CD1c-positive myeloid dendritic cell (primary cell): Measurements from ENCODE around the gene FCMR.

Experiments
- DNase-seq: peaks from one replicate; pipeline ENCODE4 v3.0.0-alpha.2; 2016; ENCODE audit errors: extremely low spot score

Gene FCMR

DNA sequence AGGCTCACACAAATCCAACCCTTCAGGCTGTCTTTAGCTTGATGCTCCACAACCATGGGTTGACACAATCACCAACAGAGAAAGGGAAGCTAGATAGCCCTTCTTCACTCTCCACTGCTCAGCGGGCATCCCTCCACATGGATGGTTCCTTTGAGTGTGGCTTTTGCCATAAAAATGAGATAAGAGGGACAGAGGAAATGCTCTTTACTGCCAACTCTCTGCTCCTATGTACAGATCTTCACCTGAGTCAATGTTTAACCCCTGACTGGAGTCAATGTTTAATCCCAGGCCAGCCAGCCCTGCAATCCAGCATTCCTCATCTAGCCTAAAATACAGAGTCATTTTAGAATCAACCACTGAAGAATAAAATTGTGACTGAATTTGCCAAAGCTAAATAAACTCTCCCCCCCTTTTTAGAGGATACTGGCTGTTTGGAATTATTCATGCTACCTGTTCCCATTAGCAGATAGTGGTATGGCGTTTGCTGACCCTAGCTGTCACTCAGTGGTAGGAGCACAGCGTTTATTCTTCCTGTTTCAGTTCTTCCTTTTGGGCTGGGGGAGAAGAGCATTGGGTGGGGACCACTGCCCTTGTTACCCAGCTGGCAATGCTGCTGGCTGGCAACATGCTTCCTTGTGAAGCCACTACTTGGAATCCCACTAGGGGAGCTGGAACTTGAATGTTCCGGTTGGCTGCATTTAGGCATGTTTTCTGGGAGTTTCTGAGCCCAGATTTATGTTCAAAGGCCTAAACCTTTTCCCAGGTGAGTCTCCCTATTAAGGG, 29.8 kb upstream of the FCMR start:
- DNase-seq, result no peak

GRCh38 chr1:206949641-206950040, 27.9 kb upstream of the FCMR start:
- DNase-seq, result no peak

DNA sequence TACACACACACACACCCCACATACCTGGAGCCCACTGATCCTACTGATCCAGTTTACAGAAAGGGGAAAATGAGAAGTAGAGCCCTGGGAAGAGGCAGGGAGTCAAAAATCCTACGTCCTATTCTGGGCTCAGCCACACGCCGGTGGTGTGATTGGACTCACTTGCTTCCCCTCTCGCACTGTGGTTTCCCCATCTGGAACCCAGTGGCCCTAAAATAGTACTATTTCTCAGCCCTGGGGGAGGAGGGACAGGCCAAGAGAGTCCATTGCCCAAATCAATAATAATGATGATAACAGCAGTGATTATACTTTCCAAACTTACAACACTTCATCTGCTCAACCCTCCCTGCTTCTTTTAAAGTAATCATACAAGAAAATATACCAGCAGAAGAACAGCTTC, 27.5 kb upstream of the FCMR start:
- peak; percentile 61 for DNase-seq

GRCh38 chr1:206947255-206947654, 25.5 kb upstream of the FCMR start:
- no peak for DNase-seq

GRCh38 chr1:206946261-206946660, 24.5 kb upstream of the FCMR start, which contains the start of gene PIGR:
Gene PIGR (minus strand): TSS chr1:206946466. CDS start chr1:206940531, 5,935 bp downstream.
- DNase-seq, result no peak

GRCh38 chr1:206945779-206946178, 24.0 kb upstream of the FCMR start:
- no peak for DNase-seq

DNA sequence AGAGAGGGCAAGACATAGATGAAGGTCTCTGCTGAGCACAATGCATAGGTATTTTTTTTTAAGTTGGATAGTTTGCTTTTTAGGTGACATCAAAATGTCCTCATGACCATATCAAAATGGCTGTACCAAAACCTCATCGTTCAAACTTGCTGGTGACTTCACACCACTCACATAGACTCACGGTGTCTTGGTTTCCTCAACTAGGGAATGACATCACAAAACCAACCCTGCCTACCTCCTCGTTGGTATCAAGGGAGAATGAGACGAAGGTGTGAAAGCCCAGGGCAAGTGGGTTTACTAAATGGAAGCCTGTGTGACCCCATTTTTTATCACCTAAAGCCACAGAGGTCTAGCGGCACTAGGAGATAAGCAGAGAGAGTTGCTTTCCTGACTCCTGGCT, 23.0 kb upstream of the FCMR start:
- DNase-seq, result no peak

DNA sequence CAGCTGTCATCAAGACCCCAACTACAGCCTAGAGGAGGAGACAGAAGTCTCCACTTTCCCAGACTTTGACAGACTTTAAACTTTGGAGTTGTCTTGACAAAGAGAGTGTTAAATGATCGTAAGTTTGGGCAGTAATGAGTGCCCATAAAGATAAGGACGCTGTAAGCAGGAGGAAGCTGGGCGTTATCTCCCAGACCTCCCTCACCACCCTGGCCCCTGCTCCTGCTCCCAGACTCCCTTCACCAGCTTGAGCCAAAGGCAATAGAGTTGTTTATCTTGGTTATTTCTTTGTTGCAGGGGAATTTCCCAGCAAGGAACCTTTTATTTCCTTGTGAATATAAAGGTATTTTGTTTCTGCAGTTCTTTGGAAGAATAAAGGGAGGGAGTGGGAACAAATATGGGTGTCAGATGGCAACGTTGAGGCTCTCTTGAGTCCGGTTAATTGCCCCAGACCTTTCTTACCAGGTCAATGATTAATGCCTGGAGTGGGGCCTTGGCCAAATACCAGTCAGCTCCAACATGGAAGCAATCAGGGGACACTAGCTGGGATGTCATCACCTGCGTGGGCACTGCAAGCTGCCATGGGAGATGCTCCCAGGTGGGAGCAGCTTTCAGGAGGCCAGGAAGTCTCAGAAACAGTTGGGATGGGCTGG, 20.2 kb upstream of the FCMR start:
- DNase-seq, result no peak

DNA sequence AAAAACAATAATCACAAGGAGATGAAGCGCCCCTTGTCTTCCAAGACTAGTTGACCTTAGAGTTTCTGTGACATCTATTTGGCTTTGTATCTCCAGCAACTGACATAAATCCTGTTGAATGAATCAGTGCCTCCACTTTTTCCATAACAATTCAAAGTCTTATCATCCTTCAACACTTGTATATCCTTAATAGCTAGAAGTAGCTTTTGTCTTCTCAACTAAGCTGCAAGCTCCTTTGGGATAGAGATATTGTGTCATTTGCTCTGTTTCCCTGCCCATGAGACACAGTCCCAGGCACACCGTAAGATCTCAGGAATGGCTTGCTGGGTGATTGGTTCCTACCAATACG, 18.8 kb upstream of the FCMR start:
- DNase-seq, result no peak

GRCh38 chr1:206939841-206940587, 18.3 kb upstream of the FCMR start:
- DNase-seq, result no peak

DNA sequence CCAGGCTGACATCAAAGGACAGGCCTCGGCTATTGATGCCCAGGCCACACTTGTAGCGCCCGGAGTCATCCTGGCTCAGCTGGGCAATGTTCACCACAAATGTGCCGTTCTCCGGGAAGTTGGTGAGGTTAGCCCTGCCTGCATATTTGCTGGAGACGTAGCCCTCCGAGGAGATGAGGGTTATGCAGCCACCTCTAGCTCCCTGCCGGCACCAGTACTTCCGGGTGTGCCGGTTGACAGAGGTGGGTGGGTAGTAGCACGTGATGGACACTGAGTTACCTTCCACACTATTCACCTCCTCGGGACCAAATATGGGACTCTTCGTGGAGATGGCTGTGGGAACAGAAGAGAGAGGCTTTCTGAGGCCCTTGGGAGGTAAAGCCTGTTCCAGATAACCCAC, 17.4 kb upstream of the FCMR start:
- DNase-seq, result no peak

GRCh38 chr1:206937425-206937824, 15.7 kb upstream of the FCMR start:
- DNase-seq, result peak; percentile 41

DNA sequence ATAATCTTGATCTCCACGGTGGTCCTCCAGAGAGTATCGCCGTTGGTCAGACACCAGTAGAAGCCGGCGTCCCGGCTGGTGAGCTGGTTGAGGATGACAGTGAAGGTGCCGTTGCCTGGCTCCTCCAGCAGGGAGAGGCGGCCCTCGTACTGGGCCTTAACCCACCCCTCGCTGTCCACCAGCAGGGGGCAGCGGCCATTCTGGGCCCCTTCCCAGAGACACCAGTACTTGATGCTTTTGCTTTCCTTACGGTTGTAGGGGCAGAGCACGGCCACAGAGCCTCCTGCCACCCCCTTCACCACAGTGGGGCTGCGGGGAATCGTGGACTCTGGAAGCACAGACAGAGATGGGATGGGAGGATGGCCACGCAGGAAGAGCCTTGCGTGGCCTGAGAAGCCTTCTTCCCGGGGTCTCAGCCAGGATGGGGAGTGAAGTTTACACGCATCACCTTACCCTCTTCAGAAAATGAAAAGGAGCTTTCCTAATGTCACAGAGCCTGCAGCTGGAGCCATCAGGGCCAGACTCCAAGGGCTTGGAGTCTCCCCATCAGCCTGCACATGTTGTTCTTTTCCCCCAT, 13.8 kb upstream of the FCMR start:
- DNase-seq, result peak; percentile 61

- DNase-seq, result peak; percentile 68
Measured at GRCh38 chr1:206933333-206933945, 11.7 kb upstream of the FCMR start.

GRCh38 chr1:206932177-206932576, 10.4 kb upstream of the FCMR start:
- peak; percentile 75 for DNase-seq

DNA sequence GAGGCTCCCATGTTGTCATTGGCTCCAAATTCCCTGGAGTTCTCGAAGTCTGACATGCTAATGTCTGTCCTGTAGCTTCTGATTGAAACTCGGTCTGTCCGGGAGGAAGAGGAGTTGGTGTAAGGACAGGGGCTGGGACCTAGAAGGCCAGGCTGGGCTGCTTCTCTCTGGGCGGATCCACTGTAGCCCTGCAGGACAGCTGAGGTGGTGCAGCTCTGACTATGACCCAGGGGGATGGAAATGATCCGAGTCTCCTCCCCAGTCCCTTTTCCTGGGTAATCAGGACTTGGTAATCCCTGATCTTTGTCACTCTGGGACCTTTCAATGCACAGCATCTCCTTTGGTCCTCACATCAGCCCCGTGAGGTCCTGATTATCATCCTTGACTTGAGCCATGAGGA, 10.0 kb upstream of the FCMR start:
- no peak for DNase-seq

DNA sequence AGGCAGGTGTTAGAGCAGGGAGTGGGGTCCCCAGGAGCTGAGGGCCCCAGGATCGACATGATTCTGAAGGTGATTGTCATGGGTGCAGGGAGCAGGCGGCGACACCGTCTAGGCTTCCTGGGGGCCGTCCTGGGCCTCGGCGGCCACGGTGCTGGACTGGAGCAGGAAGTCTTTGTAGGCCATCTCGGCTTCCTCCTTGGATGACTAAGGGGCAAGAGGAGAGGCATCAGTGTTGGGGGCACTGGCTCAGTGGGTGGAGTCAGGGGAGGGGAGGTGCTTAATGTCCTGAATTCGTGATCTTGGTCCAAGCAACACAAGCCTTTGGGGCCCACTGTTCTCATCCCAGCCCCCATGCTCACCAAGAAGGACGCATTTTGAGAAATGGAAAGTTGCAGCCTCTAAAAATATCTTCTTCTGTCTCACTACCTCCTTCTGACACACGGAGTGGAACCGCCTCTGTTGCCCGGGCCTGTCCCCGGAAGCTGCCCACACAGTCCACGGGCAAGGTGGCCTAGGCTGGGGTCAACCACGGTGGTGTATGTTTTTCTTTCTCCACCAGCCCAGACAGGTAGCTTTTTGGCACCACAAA, 8.6 kb upstream of the FCMR start:
- peak; percentile 63 for DNase-seq

DNA sequence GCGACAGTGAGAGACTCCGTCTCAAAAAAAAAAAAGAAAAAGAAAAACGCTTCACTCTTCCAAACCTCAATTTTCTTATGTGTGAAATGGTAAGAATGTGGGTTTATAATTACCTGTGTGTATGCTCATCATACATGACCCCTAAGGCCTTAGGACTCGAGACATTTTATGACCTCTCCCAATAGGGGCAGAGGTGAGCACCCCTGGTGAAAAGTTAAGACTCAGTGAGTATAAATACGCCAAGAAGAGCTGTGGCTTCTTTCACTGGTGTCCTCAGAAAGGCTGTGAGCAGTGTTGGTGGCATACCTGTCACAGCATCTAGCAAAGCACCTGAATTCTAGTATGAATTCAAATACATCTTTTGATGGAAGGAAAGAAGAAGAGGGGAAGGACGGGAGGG, 7.8 kb upstream of the FCMR start:
- no peak for DNase-seq

GRCh38 chr1:206926286-206926685, 4.5 kb upstream of the FCMR start:
- DNase-seq, result no peak

DNA sequence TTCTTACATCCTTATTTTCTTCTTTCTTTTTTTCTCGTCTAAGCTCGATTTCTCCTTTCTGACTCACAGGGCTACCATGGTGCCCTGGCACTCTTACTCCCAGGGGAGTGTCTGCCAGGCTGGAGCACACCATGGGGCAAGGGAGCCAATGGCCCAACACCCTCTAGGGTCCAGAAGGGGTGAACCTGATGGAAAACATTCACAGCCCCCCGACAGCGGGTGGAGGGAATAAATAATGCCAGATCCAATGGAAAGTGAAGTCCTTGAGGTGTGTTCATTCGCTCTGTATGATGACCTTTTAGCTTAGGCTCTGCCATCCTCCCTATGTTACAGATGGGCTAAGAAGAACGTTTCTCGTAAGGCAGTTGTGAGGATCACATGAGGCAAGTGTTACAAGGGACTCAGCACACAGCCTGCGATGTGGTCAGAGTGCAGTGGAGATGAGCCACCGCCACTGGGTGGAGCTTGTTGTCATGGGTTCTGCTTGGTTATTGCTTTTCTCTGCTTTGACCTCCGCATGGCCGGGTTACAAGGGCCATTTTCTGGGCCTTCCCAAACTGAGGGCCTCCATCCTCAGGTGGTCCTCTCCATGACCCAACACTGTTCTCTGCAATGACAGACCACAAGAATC, 3.5 kb upstream of the FCMR start:
- peak; percentile 83 for DNase-seq

DNA sequence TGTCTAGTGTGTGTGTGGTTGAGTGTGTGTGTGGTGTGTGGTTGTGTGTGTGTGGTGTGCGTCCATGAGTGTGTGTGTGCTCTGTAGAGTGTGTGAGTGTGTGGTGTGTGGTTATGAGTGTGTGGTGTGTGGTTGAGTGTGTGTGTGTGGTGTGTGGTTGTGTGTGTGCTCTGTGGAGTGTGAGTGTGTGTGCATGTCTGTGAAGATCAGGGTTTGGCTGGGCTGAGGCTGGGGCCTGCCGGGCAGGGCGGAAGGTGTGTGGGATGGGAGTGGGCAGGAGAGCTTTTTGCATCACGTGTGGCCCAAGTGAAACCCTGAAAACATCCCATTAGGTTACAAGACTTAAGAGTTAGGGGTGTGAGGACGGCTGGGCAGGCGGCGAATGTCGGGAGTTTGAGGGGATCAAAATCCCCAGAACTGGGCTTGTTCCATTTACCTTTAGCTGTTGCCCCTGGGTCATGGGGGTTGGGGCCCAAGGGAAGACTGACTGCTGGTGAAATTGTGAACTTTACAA, 2.9 kb upstream of the FCMR start:
- peak; percentile 52 for DNase-seq
